K562 (cell line): Measurements from ENCODE around the gene EPB41L1. TPM values are rescaled to one million over a fixed set of nuclear protein-coding genes. Genes with fewer than 3 reads are reported as not detected.

ENCODE experiments used
- DEAF1 ChIP-seq: fragments of 450-650 bp; formaldehyde crosslinking; IDR thresholded peaks from 2 replicates; pipeline ENCODE4 v1.4.0; 2020; ENCODE audit warnings: mild to moderate bottlenecking, moderate library complexity
- HDAC3 ChIP-seq: fragments of 450-650 bp; IDR thresholded peaks from 2 replicates; pipeline ENCODE4 v1.6.1; 2018; ENCODE audit warnings: borderline replicate concordance, mild to moderate bottlenecking, moderate library complexity; ENCODE audit not compliant: partially characterized antibody
- HNRNPLL ChIP-seq: fragments of 200-400 bp; formaldehyde crosslinking; IDR thresholded peaks from 2 replicates; pipeline ENCODE4 v1.6.1; 2017; ENCODE audit warnings: low read length, low read depth, mild to moderate bottlenecking; ENCODE audit not compliant: poor library complexity, severe bottlenecking
- NFXL1 ChIP-seq: fragments of 450-650 bp; formaldehyde crosslinking; IDR thresholded peaks from 2 replicates; pipeline ENCODE4 v1.4.0; 2021; ENCODE audit warnings: mild to moderate bottlenecking
- PTTG1 ChIP-seq: fragments of 450-650 bp; IDR thresholded peaks from 2 replicates; pipeline ENCODE4 v1.6.1; 2016; ENCODE audit warnings: low read depth, mild to moderate bottlenecking, missing genetic modification characterization, missing compliant biosample characterization
- RAD51 ChIP-seq: fragments of 450-650 bp; IDR thresholded peaks from 2 replicates; pipeline ENCODE4 v1.7.1; 2016; ENCODE audit warnings: low read depth, mild to moderate bottlenecking, borderline replicate concordance
- RBM15 ChIP-seq: fragments of 200-400 bp; formaldehyde crosslinking; IDR thresholded peaks from 2 replicates; pipeline ENCODE4 v1.6.1; 2018; ENCODE audit warnings: mild to moderate bottlenecking, low read length, moderate library complexity; ENCODE audit not compliant: insufficient read depth
- TFAM ChIP-seq: fragments of 250-450 bp; sonication (Bioruptor Pico); conservative IDR thresholded peaks from 2 replicates; pipeline ENCODE4 v1.5.0; 2021; ENCODE audit warnings: mild to moderate bottlenecking, moderate library complexity
- TRIM24 ChIP-seq, 2 experiments: fragments of 450-650 bp; IDR thresholded peaks; 2 replicates each; pipeline ENCODE4 v1.6.1; 2016
- ZNF24 ChIP-seq: fragments of 450-650 bp; IDR thresholded peaks from 2 replicates; pipeline ENCODE4 v1.6.1; 2016
- ZNF75A ChIP-seq: fragments of 450-650 bp; formaldehyde crosslinking; IDR thresholded peaks from 2 replicates; pipeline ENCODE4 v1.4.0; 2020; ENCODE audit warnings: mild to moderate bottlenecking
- polyA plus RNA-seq, 8 experiments: library from polyadenylated mRNA; depleted of rRNA in 4 of 8; stranded (reverse) in 5 of 8; unstranded in 3 of 8; fragments of >200 nt; fragmentation: Nextera tagmentation in 2 of 8; fragmentation: Illumina TruSeq in 1 of 8; extraction: Ambion mirVana in 2 of 8; extraction: Trizol in 1 of 8; gene quantifications; 2 replicates each; pipeline versions ENCODE4 v1.2.1 to v1.2.3, GENCODE V29; 2011 to 2014; ENCODE audit warnings: inconsistent platforms in 1 of 8, missing spikeins in 1 of 8
- total RNA-seq, 7 experiments: library from RNA; depleted of rRNA in 6 of 7; stranded (reverse); fragments of >200 nt in 6 of 7; fragmentation: Illumina TruSeq in 2 of 7; extraction: Trizol in 2 of 7; gene quantifications; 2 replicates each; pipeline versions ENCODE4 v1.2.1 to v1.2.3, GENCODE V29; 2011 to 2021; ENCODE audit warnings: low replicate concordance in 1 of 7
- TF ChIP-seq, protein P1 (sequence below): IDR thresholded peaks from 2 replicates; pipeline ENCODE4 v1.6.1; 2014; ENCODE audit warnings: antibody characterized with exemption
- TF ChIP-seq, protein P2 (sequence below): sonication (generic); formaldehyde crosslinking; IDR thresholded peaks from 2 replicates; pipeline ENCODE4 v1.8.0; 2022; ENCODE audit warnings: mild to moderate bottlenecking, missing genetic modification reagents
- TF ChIP-seq, protein P3 (sequence below), 3 experiments: fragments of 200-800 bp in 1 of 3; fragments of 250-450 bp in 1 of 3; fragments of 450-650 bp in 1 of 3; sonication (Bioruptor Pico) in 1 of 3; sonication (Bioruptor generic) in 1 of 3; formaldehyde crosslinking in 1 of 3; IDR thresholded peaks; 2 replicates each; pipeline versions ENCODE4 v1.6.1 to v1.8.0; 2016 to 2022; ENCODE audit warnings: mild to moderate bottlenecking in 2 of 3, missing genetic modification characterization in 2 of 3, missing compliant biosample characterization in 1 of 3, moderate library complexity in 1 of 3
- TF ChIP-seq, protein P4 (sequence below): sonication (generic); formaldehyde crosslinking; IDR thresholded peaks from 2 replicates; pipeline ENCODE4 v1.5.0; 2020; ENCODE audit warnings: missing genetic modification reagents

EPB41L1 gene
- total and polyA plus RNA-seq, 9 of the 15 experiments (the other 6 are each of a cell fraction or from before 2014, with no cell fraction given) = 0.11 to 4.3 (median 1.3) TPM

- TF ChIP-seq, protein P1, sequence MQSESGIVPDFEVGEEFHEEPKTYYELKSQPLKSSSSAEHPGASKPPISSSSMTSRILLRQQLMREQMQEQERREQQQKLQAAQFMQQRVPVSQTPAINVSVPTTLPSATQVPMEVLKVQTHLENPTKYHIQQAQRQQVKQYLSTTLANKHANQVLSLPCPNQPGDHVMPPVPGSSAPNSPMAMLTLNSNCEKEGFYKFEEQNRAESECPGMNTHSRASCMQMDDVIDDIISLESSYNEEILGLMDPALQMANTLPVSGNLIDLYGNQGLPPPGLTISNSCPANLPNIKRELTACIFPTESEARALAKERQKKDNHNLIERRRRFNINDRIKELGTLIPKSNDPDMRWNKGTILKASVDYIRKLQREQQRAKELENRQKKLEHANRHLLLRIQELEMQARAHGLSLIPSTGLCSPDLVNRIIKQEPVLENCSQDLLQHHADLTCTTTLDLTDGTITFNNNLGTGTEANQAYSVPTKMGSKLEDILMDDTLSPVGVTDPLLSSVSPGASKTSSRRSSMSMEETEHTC = no peak
- no peak for TF ChIP-seq RBM15
- no peak for TF ChIP-seq TFAM (CRISPR knock-in tag)
- TF ChIP-seq PTTG1 (tag) = no peak
- TF ChIP-seq NFXL1 (CRISPR knock-in tag) = no peak
- TF ChIP-seq, protein P2, sequence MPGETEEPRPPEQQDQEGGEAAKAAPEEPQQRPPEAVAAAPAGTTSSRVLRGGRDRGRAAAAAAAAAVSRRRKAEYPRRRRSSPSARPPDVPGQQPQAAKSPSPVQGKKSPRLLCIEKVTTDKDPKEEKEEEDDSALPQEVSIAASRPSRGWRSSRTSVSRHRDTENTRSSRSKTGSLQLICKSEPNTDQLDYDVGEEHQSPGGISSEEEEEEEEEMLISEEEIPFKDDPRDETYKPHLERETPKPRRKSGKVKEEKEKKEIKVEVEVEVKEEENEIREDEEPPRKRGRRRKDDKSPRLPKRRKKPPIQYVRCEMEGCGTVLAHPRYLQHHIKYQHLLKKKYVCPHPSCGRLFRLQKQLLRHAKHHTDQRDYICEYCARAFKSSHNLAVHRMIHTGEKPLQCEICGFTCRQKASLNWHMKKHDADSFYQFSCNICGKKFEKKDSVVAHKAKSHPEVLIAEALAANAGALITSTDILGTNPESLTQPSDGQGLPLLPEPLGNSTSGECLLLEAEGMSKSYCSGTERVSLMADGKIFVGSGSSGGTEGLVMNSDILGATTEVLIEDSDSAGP (CRISPR knock-in tag) = no peak
- peak; percentile 30 for TF ChIP-seq HNRNPLL
- TF ChIP-seq DEAF1 (CRISPR knock-in tag) = no peak
- TF ChIP-seq RAD51 = no peak
- no peak for TF ChIP-seq ZNF24
- peak in 1 of 2 experiments; percentile 99; a peak in 2 of 4 replicates for TF ChIP-seq TRIM24 (IDR thresholded peaks at IDR 0.05)
- TF ChIP-seq ZNF75A = no peak
- TF ChIP-seq, protein P3, sequence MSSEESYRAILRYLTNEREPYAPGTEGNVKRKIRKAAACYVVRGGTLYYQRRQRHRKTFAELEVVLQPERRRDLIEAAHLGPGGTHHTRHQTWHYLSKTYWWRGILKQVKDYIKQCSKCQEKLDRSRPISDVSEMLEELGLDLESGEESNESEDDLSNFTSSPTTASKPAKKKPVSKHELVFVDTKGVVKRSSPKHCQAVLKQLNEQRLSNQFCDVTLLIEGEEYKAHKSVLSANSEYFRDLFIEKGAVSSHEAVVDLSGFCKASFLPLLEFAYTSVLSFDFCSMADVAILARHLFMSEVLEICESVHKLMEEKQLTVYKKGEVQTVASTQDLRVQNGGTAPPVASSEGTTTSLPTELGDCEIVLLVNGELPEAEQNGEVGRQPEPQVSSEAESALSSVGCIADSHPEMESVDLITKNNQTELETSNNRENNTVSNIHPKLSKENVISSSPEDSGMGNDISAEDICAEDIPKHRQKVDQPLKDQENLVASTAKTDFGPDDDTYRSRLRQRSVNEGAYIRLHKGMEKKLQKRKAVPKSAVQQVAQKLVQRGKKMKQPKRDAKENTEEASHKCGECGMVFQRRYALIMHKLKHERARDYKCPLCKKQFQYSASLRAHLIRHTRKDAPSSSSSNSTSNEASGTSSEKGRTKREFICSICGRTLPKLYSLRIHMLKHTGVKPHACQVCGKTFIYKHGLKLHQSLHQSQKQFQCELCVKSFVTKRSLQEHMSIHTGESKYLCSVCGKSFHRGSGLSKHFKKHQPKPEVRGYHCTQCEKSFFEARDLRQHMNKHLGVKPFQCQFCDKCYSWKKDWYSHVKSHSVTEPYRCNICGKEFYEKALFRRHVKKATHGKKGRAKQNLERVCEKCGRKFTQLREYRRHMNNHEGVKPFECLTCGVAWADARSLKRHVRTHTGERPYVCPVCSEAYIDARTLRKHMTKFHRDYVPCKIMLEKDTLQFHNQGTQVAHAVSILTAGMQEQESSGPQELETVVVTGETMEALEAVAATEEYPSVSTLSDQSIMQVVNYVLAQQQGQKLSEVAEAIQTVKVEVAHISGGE (CRISPR knock-in tag; IDR thresholded peaks at IDR 0.05) = peak; percentile 96 to 100 (median 99)
- TF ChIP-seq, protein P4, sequence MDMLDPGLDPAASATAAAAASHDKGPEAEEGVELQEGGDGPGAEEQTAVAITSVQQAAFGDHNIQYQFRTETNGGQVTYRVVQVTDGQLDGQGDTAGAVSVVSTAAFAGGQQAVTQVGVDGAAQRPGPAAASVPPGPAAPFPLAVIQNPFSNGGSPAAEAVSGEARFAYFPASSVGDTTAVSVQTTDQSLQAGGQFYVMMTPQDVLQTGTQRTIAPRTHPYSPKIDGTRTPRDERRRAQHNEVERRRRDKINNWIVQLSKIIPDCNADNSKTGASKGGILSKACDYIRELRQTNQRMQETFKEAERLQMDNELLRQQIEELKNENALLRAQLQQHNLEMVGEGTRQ (CRISPR knock-in tag) = no peak
- peak; percentile 61 for TF ChIP-seq HDAC3
These were observed 81.6 kb downstream of the EPB41L1 start, which contains the start of gene AAR2 (continued) for GRCh38 chr20:36235892-36236785.
